SK-N-SH (cell line): ENCODE measurements around the gene GIMAP4.

Source experiments
- CTCF ChIP-seq: fragments of 200-600 bp; sonication (generic); IDR thresholded peaks from 2 replicates; pipeline ENCODE4 v1.6.1; 2017; ENCODE audit warnings: antibody characterized with exemption, mild to moderate bottlenecking, moderate library complexity
- EP300 ChIP-seq, 2 experiments: IDR thresholded peaks; 2 replicates each; pipeline versions ENCODE4 v1.4.0 to v1.6.1; 2012; ENCODE audit warnings: borderline replicate concordance in 1 of 2, low read depth in 1 of 2, low read length in 1 of 2
- EZH2phosphoT487 ChIP-seq: fragments of 200-600 bp; sonication (generic); IDR thresholded peaks from 2 replicates; pipeline ENCODE4 v1.6.1; 2017; ENCODE audit warnings: low read depth, mixed run types, mild to moderate bottlenecking, antibody characterized with exemption, moderate library complexity, borderline replicate concordance
- NFIC ChIP-seq: IDR thresholded peaks from 2 replicates; pipeline ENCODE4 v1.4.0; 2012; ENCODE audit warnings: borderline replicate concordance
- TAF1 ChIP-seq: IDR thresholded peaks from 2 replicates; pipeline ENCODE4 v1.6.1; 2012; ENCODE audit warnings: low read depth, mild to moderate bottlenecking, low read length, moderate library complexity, borderline replicate concordance
- TF ChIP-seq, protein P1 (sequence below): fragments of 150-350 bp; IDR thresholded peaks from 2 replicates; pipeline ENCODE4 v1.6.1; 2017; ENCODE audit warnings: antibody characterized with exemption, low read length, low read depth, borderline replicate concordance

GRCh38 chr7:150586068-150586784 lies 19.0 kb downstream of the GIMAP4 start:
- TF ChIP-seq, protein P1, sequence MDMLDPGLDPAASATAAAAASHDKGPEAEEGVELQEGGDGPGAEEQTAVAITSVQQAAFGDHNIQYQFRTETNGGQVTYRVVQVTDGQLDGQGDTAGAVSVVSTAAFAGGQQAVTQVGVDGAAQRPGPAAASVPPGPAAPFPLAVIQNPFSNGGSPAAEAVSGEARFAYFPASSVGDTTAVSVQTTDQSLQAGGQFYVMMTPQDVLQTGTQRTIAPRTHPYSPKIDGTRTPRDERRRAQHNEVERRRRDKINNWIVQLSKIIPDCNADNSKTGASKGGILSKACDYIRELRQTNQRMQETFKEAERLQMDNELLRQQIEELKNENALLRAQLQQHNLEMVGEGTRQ: no peak
- TF ChIP-seq CTCF (no peak), EP300 (IDR thresholded peaks at IDR 0.05; ENCODE audit: borderline replicate concordance in 1 of 2, low read depth in 1 of 2, low read length in 1 of 2) (no peak), TAF1 (no peak), EZH2phosphoT487 (no peak), NFIC (no peak)
